K562 (cell line): ENCODE data around the gene MOSPD3. TPM values are rescaled to one million over a fixed set of nuclear protein-coding genes. Genes with fewer than 3 reads are reported as not detected.

Experiments used
- ATAC-seq: fragments of 200-7000 bp; cut with Tn5 transposase; 3 replicates; pipeline ENCODE4 v1.9.1; 2020; ENCODE audit warnings: moderate library complexity
- BruUV-seq: library from RNA; stranded (reverse); fragments of 400-500 nt; replicated peaks from 2 replicates; lab custom pipeline; 2021; lab: Mats Ljungman, UMichigan
- CTCF ChIA-PET: fragments of 300-600 bp; formaldehyde crosslinking; extraction: SDS; loops from one replicate; lab custom pipeline; 2021; ENCODE audit warnings: low intra/inter-chr PET ratio; lab: Yijun Ruan, JAX
- POLR2A ChIA-PET: fragments of 300-600, 350-650 bp; sonication (Branson Sonifier 250); formaldehyde crosslinking; extraction: SDS; loops from one replicate; lab custom pipeline; 2021; ENCODE audit warnings: antibody characterized with exemption, inconsistent platforms; lab: Yijun Ruan, JAX
- DNase-seq, 4 experiments: peaks; one replicate each; pipeline versions ENCODE4 v3.0.0 to v3.0.0-alpha.2; 2011 to 2018; ENCODE audit warnings: low spot score in 3 of 4, mixed read lengths in 3 of 4; ENCODE audit errors: extremely low read depth in 1 of 4
- FAIRE-seq: peaks from 2 replicates; lab custom pipeline; 2011; peaks lifted over from hg19 to GRCh38; lab: Jason Lieb, UNC
- H2AFZ ChIP-seq: 2 replicates; pipeline ENCODE4 v1.6.0; 2011; ENCODE audit warnings: low read depth, low read length, control low read depth, inconsistent platforms
- H3K27ac ChIP-seq: fragments of 200-600 bp; 3 replicates; pipeline ENCODE4 v1.8.0; 2011; ENCODE audit warnings: low read depth, mild to moderate bottlenecking, control low read depth, inconsistent platforms, low read length, moderate library complexity, mixed read lengths; ENCODE audit errors: extremely low read depth
- H3K27me3 ChIP-seq, 2 experiments: fragments of 300-600 bp in 1 of 2; 2 replicates in 1 of 2; 3 replicates in 1 of 2; pipeline versions ENCODE4 v1.6.0 to v1.8.0; 2011; ENCODE audit warnings: inconsistent platforms in 2 of 2, low read length in 2 of 2, mild to moderate bottlenecking in 1 of 2, mixed read lengths in 1 of 2, moderate library complexity in 1 of 2; ENCODE audit not compliant: control insufficient read depth in 2 of 2, insufficient read depth in 2 of 2
- H3K36me3 ChIP-seq: fragments of 300-600 bp; 3 replicates; pipeline ENCODE4 v1.8.0; 2011; ENCODE audit warnings: mild to moderate bottlenecking, low read length, inconsistent platforms; ENCODE audit not compliant: control insufficient read depth, insufficient read depth
- H3K4me1 ChIP-seq, 2 experiments: fragments of 200-600 bp in 1 of 2; replicated peaks in 1 of 2; 2 replicates in 1 of 2; 3 replicates in 1 of 2; pipeline versions ENCODE4 v1.5.1 to v1.8.0; 2011; ENCODE audit warnings: inconsistent platforms in 2 of 2, low read length in 2 of 2, mild to moderate bottlenecking in 1 of 2, mixed read lengths in 1 of 2, moderate library complexity in 1 of 2; ENCODE audit not compliant: control insufficient read depth in 2 of 2, insufficient read depth in 2 of 2
- H3K4me2 ChIP-seq: 2 replicates; pipeline ENCODE4 v1.6.1; 2011; ENCODE audit warnings: low read length, control low read depth, inconsistent platforms, mixed read lengths; ENCODE audit not compliant: insufficient read depth
- H3K4me3 ChIP-seq: fragments of 200-600 bp; sonication (generic), shearing (Covaris generic); 2 replicates; pipeline ENCODE4 v1.5.1; 2016; ENCODE audit warnings: control low read depth, inconsistent platforms
- H3K79me2 ChIP-seq: fragments of 200-600 bp; 3 replicates; pipeline ENCODE4 v1.8.0; 2011; ENCODE audit warnings: low read length, inconsistent platforms; ENCODE audit not compliant: control insufficient read depth, insufficient read depth
- H3K9ac ChIP-seq, 2 experiments: 2 replicates each; pipeline versions ENCODE4 v1.6.0 to v1.6.1; 2011; ENCODE audit warnings: low read depth in 2 of 2, low read length in 2 of 2, control low read depth in 1 of 2, inconsistent platforms in 1 of 2, mild to moderate bottlenecking in 1 of 2, mixed read lengths in 1 of 2; ENCODE audit not compliant: insufficient read depth in 1 of 2
- H3K9me1 ChIP-seq: one replicate; pipeline ENCODE4 v1.6.0; 2011; ENCODE audit warnings: inconsistent platforms, mild to moderate bottlenecking, low read length, moderate library complexity; ENCODE audit not compliant: control insufficient read depth, insufficient read depth
- H3K9me3 ChIP-seq: replicated peaks from 2 replicates; pipeline ENCODE4 v1.5.1; 2011; ENCODE audit warnings: low read depth, low read length, inconsistent platforms; ENCODE audit not compliant: control insufficient read depth, insufficient read depth
- H4K20me1 ChIP-seq: replicated peaks from 2 replicates; pipeline ENCODE4 v1.6.1; 2011; ENCODE audit warnings: low read length, inconsistent platforms, mixed read lengths; ENCODE audit not compliant: control insufficient read depth, insufficient read depth
- HDAC3 ChIP-seq: fragments of 450-650 bp; IDR thresholded peaks from 2 replicates; pipeline ENCODE4 v1.6.1; 2018; ENCODE audit warnings: borderline replicate concordance, mild to moderate bottlenecking, moderate library complexity; ENCODE audit not compliant: partially characterized antibody
- HDAC6 ChIP-seq: IDR thresholded peaks from 2 replicates; pipeline ENCODE4 v1.6.1; 2012; ENCODE audit warnings: low read depth, mild to moderate bottlenecking, control low read depth, inconsistent platforms, low read length, moderate library complexity
- MTA2 ChIP-seq: fragments of 450-650 bp; IDR thresholded peaks from 2 replicates; pipeline ENCODE4 v1.6.1; 2016; ENCODE audit warnings: low read depth
- PHF8 ChIP-seq: fragments of 200-600 bp; sonication (generic); IDR thresholded peaks from 2 replicates; pipeline ENCODE4 v1.6.1; 2012; ENCODE audit warnings: mixed run types, mild to moderate bottlenecking, inconsistent platforms, low read length, moderate library complexity, borderline replicate concordance
- PRDM10 ChIP-seq: fragments of 450-650 bp; IDR thresholded peaks from 2 replicates; pipeline ENCODE4 v1.6.1; 2018; ENCODE audit not compliant: partially characterized antibody
- STAT5B ChIP-seq: fragments of 250-450 bp; sonication (Bioruptor Pico); IDR thresholded peaks from 2 replicates; pipeline ENCODE4 v1.8.0; 2021; ENCODE audit warnings: mild to moderate bottlenecking, inconsistent platforms
- THAP7 ChIP-seq: fragments of 250-450 bp; sonication (Bioruptor Pico); IDR thresholded peaks from 2 replicates; pipeline ENCODE4 v1.5.0; 2021
- XRCC5 ChIP-seq: fragments of 200-400 bp; formaldehyde crosslinking; IDR thresholded peaks from 2 replicates; pipeline ENCODE4 v1.6.1; 2017; ENCODE audit warnings: low read depth, mild to moderate bottlenecking, low read length
- ZFX ChIP-seq: sonication (generic); formaldehyde crosslinking; IDR thresholded peaks from 2 replicates; pipeline ENCODE4 v1.8.0; 2022; ENCODE audit warnings: mild to moderate bottlenecking, missing genetic modification reagents, moderate library complexity
- ZNF408 ChIP-seq: fragments of 250-450 bp; sonication (Bioruptor Pico); IDR thresholded peaks from 2 replicates; pipeline ENCODE4 v1.4.0; 2020; ENCODE audit warnings: low read depth, mild to moderate bottlenecking, moderate library complexity
- WGBS: fragments of 100-300 bp; shearing (Covaris generic); methylation state at CpG from one replicate; pipeline ENCODE4 v1.1.6; 2016; ENCODE audit warnings: low coverage, mixed read lengths; ENCODE audit not compliant: insufficient coverage; ENCODE audit errors: missing lambda C conversion rate; 5-methylcytosine and 5-hydroxymethylcytosine counted together
- in situ Hi-C: fragments of 300-500 bp; cut with MboI; formaldehyde crosslinking; loops from 4 replicates; pipeline ENCODE4 v1.15.0; 2018; ENCODE audit warnings: inconsistent platforms, mixed read lengths
- intact Hi-C: fragments of 100-400 bp; cut with micrococcal nuclease; formaldehyde crosslinking; loops from 2 replicates; pipeline ENCODE4 v1.14.2; 2022
- polyA plus RNA-seq, 8 experiments: library from polyadenylated mRNA; depleted of rRNA in 4 of 8; stranded (reverse) in 5 of 8; unstranded in 3 of 8; fragments of >200 nt; fragmentation: Nextera tagmentation in 2 of 8; fragmentation: Illumina TruSeq in 1 of 8; extraction: Ambion mirVana in 2 of 8; extraction: Trizol in 1 of 8; gene quantifications; 2 replicates each; pipeline versions ENCODE4 v1.2.1 to v1.2.3, GENCODE V29; 2011 to 2014; ENCODE audit warnings: inconsistent platforms in 1 of 8, missing spikeins in 1 of 8
- total RNA-seq, 7 experiments: library from RNA; depleted of rRNA in 6 of 7; stranded (reverse); fragments of >200 nt in 6 of 7; fragmentation: Illumina TruSeq in 2 of 7; extraction: Trizol in 2 of 7; gene quantifications; 2 replicates each; pipeline versions ENCODE4 v1.2.1 to v1.2.3, GENCODE V29; 2011 to 2021; ENCODE audit warnings: low replicate concordance in 1 of 7
- TF ChIP-seq, protein P1 (sequence below): fragments of 450-650 bp; IDR thresholded peaks from 2 replicates; pipeline ENCODE4 v1.6.1; 2017; ENCODE audit warnings: antibody characterized with exemption, mild to moderate bottlenecking

Gene MOSPD3
- total and polyA plus RNA-seq, 9 of the 15 experiments (the other 6 are each of a cell fraction or from before 2014, with no cell fraction given) = 1.4 to 32.1 (median 7.3) TPM

GRCh38 chr7:100586266-100587025, 25.9 kb upstream of the MOSPD3 start, which contains the start of gene FBXO24 (continued):
- TF ChIP-seq, protein P1, sequence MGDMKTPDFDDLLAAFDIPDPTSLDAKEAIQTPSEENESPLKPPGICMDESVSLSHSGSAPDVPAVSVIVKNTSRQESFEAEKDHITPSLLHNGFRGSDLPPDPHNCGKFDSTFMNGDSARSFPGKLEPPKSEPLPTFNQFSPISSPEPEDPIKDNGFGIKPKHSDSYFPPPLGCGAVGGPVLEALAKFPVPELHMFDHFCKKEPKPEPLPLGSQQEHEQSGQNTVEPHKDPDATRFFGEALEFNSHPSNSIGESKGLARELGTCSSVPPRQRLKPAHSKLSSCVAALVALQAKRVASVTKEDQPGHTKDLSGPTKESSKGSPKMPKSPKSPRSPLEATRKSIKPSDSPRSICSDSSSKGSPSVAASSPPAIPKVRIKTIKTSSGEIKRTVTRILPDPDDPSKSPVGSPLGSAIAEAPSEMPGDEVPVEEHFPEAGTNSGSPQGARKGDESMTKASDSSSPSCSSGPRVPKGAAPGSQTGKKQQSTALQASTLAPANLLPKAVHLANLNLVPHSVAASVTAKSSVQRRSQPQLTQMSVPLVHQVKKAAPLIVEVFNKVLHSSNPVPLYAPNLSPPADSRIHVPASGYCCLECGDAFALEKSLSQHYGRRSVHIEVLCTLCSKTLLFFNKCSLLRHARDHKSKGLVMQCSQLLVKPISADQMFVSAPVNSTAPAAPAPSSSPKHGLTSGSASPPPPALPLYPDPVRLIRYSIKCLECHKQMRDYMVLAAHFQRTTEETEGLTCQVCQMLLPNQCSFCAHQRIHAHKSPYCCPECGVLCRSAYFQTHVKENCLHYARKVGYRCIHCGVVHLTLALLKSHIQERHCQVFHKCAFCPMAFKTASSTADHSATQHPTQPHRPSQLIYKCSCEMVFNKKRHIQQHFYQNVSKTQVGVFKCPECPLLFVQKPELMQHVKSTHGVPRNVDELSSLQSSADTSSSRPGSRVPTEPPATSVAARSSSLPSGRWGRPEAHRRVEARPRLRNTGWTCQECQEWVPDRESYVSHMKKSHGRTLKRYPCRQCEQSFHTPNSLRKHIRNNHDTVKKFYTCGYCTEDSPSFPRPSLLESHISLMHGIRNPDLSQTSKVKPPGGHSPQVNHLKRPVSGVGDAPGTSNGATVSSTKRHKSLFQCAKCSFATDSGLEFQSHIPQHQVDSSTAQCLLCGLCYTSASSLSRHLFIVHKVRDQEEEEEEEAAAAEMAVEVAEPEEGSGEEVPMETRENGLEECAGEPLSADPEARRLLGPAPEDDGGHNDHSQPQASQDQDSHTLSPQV = no peak

- POLR2A ChIA-PET = interaction anchor here (0.5 to 1.2 kb wide), 10 partner anchors 14 to 625 kb away, joined by 3 to 5 read pairs (median 3); partner anchors contain the start of genes AGFG2, MOSPD3, PCOLCE and TSC22D4
- peaks cover 12% of the 10 kb centered on the region for H3K9me1 ChIP-seq
- peaks cover 18% of the 10 kb centered on the region for H4K20me1 ChIP-seq
- no peak overlapping the region for H3K9ac ChIP-seq
- H3K27me3 ChIP-seq = no peaks in the 10 kb centered on the region
- H3K4me1 ChIP-seq = peaks cover 18 to 49% of the 10 kb centered on the region in 2 experiments
- peaks cover 24% of the 10 kb centered on the region for H3K79me2 ChIP-seq
- DNase-seq (peak; percentile 50 to 70 (median 62)), FAIRE-seq (peak; percentile 77), ATAC-seq (no peak)
- CTCF ChIA-PET = interaction anchor here (0.6 to 1.1 kb wide), 3 partner anchors 24 to 120 kb away, joined by 4 to 5 read pairs (median 4); no protein-coding TSS in a partner anchor
- intact Hi-C loops = no loop called here
- H3K36me3 ChIP-seq = peaks cover 8% of the 10 kb centered on the region; the same call in 1 of the 3 replicates
- no peak overlapping the region for H3K27ac ChIP-seq
- no peak overlapping the region for H3K4me3 ChIP-seq
- BruUV-seq = no TSS peak
- in situ Hi-C loops = no loop called here
- no peak overlapping the region for H3K4me2 ChIP-seq
- no peak overlapping the region for H2AFZ ChIP-seq
- no peaks in the 10 kb centered on the region for H3K9me3 ChIP-seq
- 6% methylated on average over 1 of the region's 1 CpG for WGBS
- no peak for TF ChIP-seq PRDM10
- TF ChIP-seq XRCC5 = no peak
- no peak for TF ChIP-seq ZNF408
- TF ChIP-seq HDAC3 = no peak
- no peak for TF ChIP-seq MTA2
- TF ChIP-seq STAT5B (CRISPR knock-in tag) = no peak
- no peak for TF ChIP-seq HDAC6
- no peak for TF ChIP-seq THAP7
- TF ChIP-seq ZFX (CRISPR knock-in tag) = no peak
- no peak for TF ChIP-seq PHF8
Measured at GRCh38 chr7:100588438-100588837, 23.9 kb upstream of the MOSPD3 start.
